H1 (cell line): ENCODE data around the gene WSCD1. TPM values are rescaled to one million over a fixed set of nuclear protein-coding genes. Genes with fewer than 3 reads are reported as not detected.

Experiments
- CTCF ChIA-PET: fragments of 300-600 bp; sonication (Branson Sonifier 250); formaldehyde crosslinking; loops from one replicate; lab custom pipeline; 2021; ENCODE audit not compliant: partially characterized antibody; lab: Charles Lee
- POLR2A ChIA-PET: fragments of 300-600 bp; sonication (Branson Sonifier 250); formaldehyde crosslinking; loops from one replicate; lab custom pipeline; 2021; ENCODE audit warnings: inconsistent platforms; ENCODE audit not compliant: partially characterized antibody; lab: Charles Lee
- DNase-seq, 2 experiments: peaks; one replicate each; pipeline versions ENCODE4 v3.0.0 to v3.0.0-alpha.2; 2010 to 2022; ENCODE audit warnings: low spot score in 2 of 2, low read depth in 1 of 2, mixed read lengths in 1 of 2
- FAIRE-seq: peaks from 2 replicates; lab custom pipeline; 2011; peaks lifted over from hg19 to GRCh38; lab: Jason Lieb, UNC
- H2AFZ ChIP-seq: 2 replicates; pipeline ENCODE4 v1.8.1; 2012; ENCODE audit warnings: low read length, inconsistent platforms
- H2AK5ac ChIP-seq: 2 replicates; pipeline ENCODE4 v1.6.1; 2013; ENCODE audit warnings: low read depth, low read length
- H2BK120ac ChIP-seq: replicated peaks from 2 replicates; pipeline ENCODE3; 2013; ENCODE audit warnings: low read depth, low read length, inconsistent platforms
- H2BK12ac ChIP-seq: 2 replicates; pipeline ENCODE4 v1.6.1; 2013; ENCODE audit warnings: low read depth, low read length
- H2BK15ac ChIP-seq: 2 replicates; pipeline ENCODE4 v1.6.1; 2013; ENCODE audit warnings: low read length
- H2BK20ac ChIP-seq: 2 replicates; pipeline ENCODE4 v1.6.1; 2013; ENCODE audit warnings: low read length
- H2BK5ac ChIP-seq: 2 replicates; pipeline ENCODE4 v1.6.1; 2013; ENCODE audit warnings: low read depth, low read length
- H3K14ac ChIP-seq: 2 replicates; pipeline ENCODE4 v1.6.1; 2013; ENCODE audit warnings: inconsistent platforms; ENCODE audit not compliant: insufficient read length
- H3K18ac ChIP-seq: 2 replicates; pipeline ENCODE4 v1.6.1; 2013; ENCODE audit warnings: low read length; ENCODE audit errors: extremely low read depth
- H3K23ac ChIP-seq: 2 replicates; pipeline ENCODE4 v1.6.1; 2013; ENCODE audit warnings: inconsistent platforms; ENCODE audit not compliant: insufficient read length
- H3K23me2 ChIP-seq: 2 replicates; pipeline ENCODE4 v1.6.1; 2013; ENCODE audit warnings: low read depth, low read length
- H3K27ac ChIP-seq: 2 replicates; pipeline ENCODE4 v1.6.1; 2011; ENCODE audit warnings: low read depth, low read length, inconsistent platforms
- H3K27me3 ChIP-seq, 4 experiments: replicated peaks in 1 of 4; 1 replicate in 1 of 4; 2 replicates in 3 of 4; pipeline versions ENCODE4 v1.6.1 to v1.8.1; 2011 to 2013; ENCODE audit warnings: low read length in 3 of 4, mild to moderate bottlenecking in 3 of 4, inconsistent platforms in 2 of 4, mixed read lengths in 2 of 4, moderate library complexity in 1 of 4; ENCODE audit not compliant: control insufficient read depth in 3 of 4, insufficient read depth in 3 of 4; ENCODE audit errors: extremely low read depth in 1 of 4
- H3K36me3 ChIP-seq, 4 experiments: 2 replicates each; pipeline versions ENCODE4 v1.6.1 to v1.8.1; 2011 to 2013; ENCODE audit warnings: mild to moderate bottlenecking in 4 of 4, low read length in 3 of 4, moderate library complexity in 2 of 4, control low read depth in 1 of 4, inconsistent platforms in 1 of 4; ENCODE audit not compliant: insufficient read depth in 4 of 4, control insufficient read depth in 2 of 4
- H3K4ac ChIP-seq: replicated peaks from 2 replicates; pipeline ENCODE3; 2013; ENCODE audit warnings: low read length, low read depth, mixed read lengths, inconsistent platforms; ENCODE audit not compliant: insufficient read length
- H3K4me1 ChIP-seq, 4 experiments: replicated peaks in 1 of 4; 1 replicate in 1 of 4; 2 replicates in 3 of 4; pipeline versions ENCODE4 v1.6.1 to v1.8.1; 2011 to 2013; ENCODE audit warnings: low read length in 3 of 4, inconsistent platforms in 2 of 4, mixed read lengths in 1 of 4; ENCODE audit not compliant: insufficient read depth in 4 of 4, control insufficient read depth in 3 of 4
- H3K4me2 ChIP-seq, 2 experiments: 2 replicates each; pipeline versions ENCODE4 v1.6.1 to v1.8.1; 2011 to 2013; ENCODE audit warnings: low read depth in 2 of 2, low read length in 2 of 2, control low read depth in 1 of 2, inconsistent platforms in 1 of 2, mild to moderate bottlenecking in 1 of 2; ENCODE audit not compliant: insufficient read depth in 1 of 2
- H3K4me3 ChIP-seq, 4 experiments: fragments of 200-600, 300-600 bp in 1 of 4; sonication (generic), shearing (Covaris generic), sonication (Bioruptor Twin) in 1 of 4; 2 replicates each; pipeline versions ENCODE4 v1.5.1 to v1.8.1; 2011 to 2016; ENCODE audit warnings: low read length in 4 of 4, low read depth in 3 of 4, control low read depth in 2 of 4, inconsistent platforms in 2 of 4, mild to moderate bottlenecking in 2 of 4, mixed read lengths in 1 of 4, moderate library complexity in 1 of 4; ENCODE audit not compliant: insufficient read depth in 2 of 4; ENCODE audit errors: extremely low read depth in 1 of 4
- H3K56ac ChIP-seq: replicated peaks from 2 replicates; pipeline ENCODE3; 2013; ENCODE audit warnings: low read depth, mild to moderate bottlenecking, mixed read lengths, low read length, inconsistent platforms; ENCODE audit not compliant: insufficient read length
- H3K79me1 ChIP-seq: 2 replicates; pipeline ENCODE4 v1.6.1; 2013; ENCODE audit warnings: low read depth, low read length, control low read depth
- H3K79me2 ChIP-seq, 2 experiments: 2 replicates each; pipeline versions ENCODE4 v1.6.1 to v1.8.1; 2012 to 2013; ENCODE audit warnings: low read length in 2 of 2, mild to moderate bottlenecking in 2 of 2, inconsistent platforms in 1 of 2; ENCODE audit not compliant: insufficient read depth in 2 of 2, control insufficient read depth in 1 of 2
- H3K9ac ChIP-seq, 4 experiments: replicated peaks in 1 of 4; 1 replicate in 1 of 4; 2 replicates in 3 of 4; pipeline versions ENCODE4 v1.6.1 to v1.8.1; 2011 to 2013; ENCODE audit warnings: low read depth in 3 of 4, low read length in 3 of 4, control low read depth in 2 of 4, mild to moderate bottlenecking in 2 of 4, moderate library complexity in 2 of 4, inconsistent platforms in 1 of 4; ENCODE audit errors: extremely low read depth in 1 of 4
- H3K9me3 ChIP-seq, 2 experiments: 2 replicates each; pipeline versions ENCODE4 v1.6.1 to v1.8.1; 2012 to 2013; ENCODE audit warnings: mild to moderate bottlenecking in 2 of 2, moderate library complexity in 2 of 2, control low read depth in 1 of 2, inconsistent platforms in 1 of 2, low read depth in 1 of 2, low read length in 1 of 2, mixed read lengths in 1 of 2; ENCODE audit not compliant: insufficient read depth in 2 of 2
- H4K20me1 ChIP-seq, 2 experiments: replicated peaks in 1 of 2; 2 replicates each; pipeline versions ENCODE3 to v1.8.1; 2011 to 2013; ENCODE audit warnings: inconsistent platforms in 2 of 2, low read length in 2 of 2, mild to moderate bottlenecking in 1 of 2; ENCODE audit not compliant: insufficient read depth in 2 of 2, control insufficient read depth in 1 of 2
- H4K5ac ChIP-seq: 2 replicates; pipeline ENCODE4 v1.6.1; 2013; ENCODE audit warnings: low read length, low read depth, mixed read lengths, inconsistent platforms; ENCODE audit not compliant: insufficient read length
- H4K8ac ChIP-seq: 2 replicates; pipeline ENCODE4 v1.8.0; 2013; ENCODE audit warnings: mild to moderate bottlenecking, moderate library complexity, low read length, inconsistent platforms; ENCODE audit not compliant: insufficient read depth; ENCODE audit errors: extremely low read depth
- H4K91ac ChIP-seq: replicated peaks from 2 replicates; pipeline ENCODE3; 2013; ENCODE audit warnings: low read length, mixed read lengths, inconsistent platforms; ENCODE audit not compliant: insufficient read length
- ASH2L ChIP-seq: fragments of 200-600, 300-600 bp; sonication (generic); IDR thresholded peaks from one replicate; pipeline ENCODE4 v1.7.1; 2017; ENCODE audit warnings: low read length
- BCL11A ChIP-seq, 2 experiments: IDR thresholded peaks; one replicate each; pipeline ENCODE4 v1.6.1; 2011; ENCODE audit warnings: low read depth in 2 of 2, low read length in 2 of 2, mild to moderate bottlenecking in 2 of 2
- BRCA1 ChIP-seq: IDR thresholded peaks from 2 replicates; pipeline ENCODE4 v1.6.1; 2012; ENCODE audit warnings: low read depth, low read length, improper control_type of control experiment
- CBX5 ChIP-seq: fragments of 300-800, 300-1000 bp; sonication (generic); IDR thresholded peaks from 2 replicates; pipeline ENCODE4 v1.7.1; 2016; ENCODE audit warnings: antibody characterized with exemption, low read length, low read depth
- CEBPB ChIP-seq: IDR thresholded peaks from 2 replicates; pipeline ENCODE4 v1.6.1; 2012; ENCODE audit warnings: low read depth, low read length
- CHD1 ChIP-seq: IDR thresholded peaks from 2 replicates; pipeline ENCODE4 v1.6.1; 2012; ENCODE audit warnings: low read depth, low read length, improper control_type of control experiment
- CHD2 ChIP-seq: IDR thresholded peaks from 2 replicates; pipeline ENCODE4 v1.6.1; 2012; ENCODE audit warnings: low read length, improper control_type of control experiment
- EZH2 ChIP-seq: fragments of 200-600 bp; sonication (generic); IDR thresholded peaks from 2 replicates; pipeline ENCODE4 v1.7.1; 2012; ENCODE audit warnings: low read depth, mild to moderate bottlenecking, moderate library complexity, low read length, inconsistent platforms; ENCODE audit not compliant: severe bottlenecking
- GTF2F1 ChIP-seq: IDR thresholded peaks from 2 replicates; pipeline ENCODE4 v1.6.1; 2012; ENCODE audit warnings: low read depth, low read length, improper control_type of control experiment, borderline replicate concordance
- KDM4A ChIP-seq: IDR thresholded peaks from one replicate; pipeline ENCODE4 v1.7.1; 2012; ENCODE audit warnings: low read depth, mild to moderate bottlenecking, moderate library complexity, low read length, inconsistent platforms; ENCODE audit not compliant: severe bottlenecking
- NRF1 ChIP-seq: IDR thresholded peaks from 2 replicates; pipeline ENCODE4 v1.6.1; 2011; ENCODE audit warnings: mild to moderate bottlenecking, low read depth, low read length, improper control_type of control experiment
- POLR2A ChIP-seq, 2 experiments: IDR thresholded peaks; 1 replicate in 1 of 2; 2 replicates in 1 of 2; pipeline ENCODE4 v1.6.1; 2011; ENCODE audit warnings: low read depth in 2 of 2, low read length in 2 of 2, mild to moderate bottlenecking in 2 of 2; ENCODE audit errors: control extremely low read depth in 1 of 2
- POU5F1 ChIP-seq: IDR thresholded peaks from 2 replicates; pipeline ENCODE4 v1.6.1; 2011; ENCODE audit warnings: low read depth, mild to moderate bottlenecking, low read length, moderate library complexity
- RBBP5 ChIP-seq: IDR thresholded peaks from 2 replicates; pipeline ENCODE4 v1.7.1; 2012; ENCODE audit warnings: low read depth, mild to moderate bottlenecking, inconsistent platforms, low read length, moderate library complexity, borderline replicate concordance
- RXRA ChIP-seq: IDR thresholded peaks from 2 replicates; pipeline ENCODE4 v1.6.1; 2011; ENCODE audit warnings: low read depth, mild to moderate bottlenecking, low read length, moderate library complexity; ENCODE audit not compliant: insufficient read depth
- SP4 ChIP-seq: IDR thresholded peaks from 2 replicates; pipeline ENCODE4 v1.6.1; 2012; ENCODE audit warnings: low read length, inconsistent platforms
- TAF7 ChIP-seq: optimal IDR thresholded peaks from 2 replicates; pipeline ENCODE3; 2011; ENCODE audit warnings: low read depth, mild to moderate bottlenecking, inconsistent platforms, low read length, moderate library complexity, borderline replicate concordance
- WGBS, 2 experiments: shearing (Covaris generic) in 1 of 2; methylation state at CpG; one replicate each; pipeline versions ENCODE4 v1.1.6 to v1.1.7; 2013 to 2015; ENCODE audit warnings: low lambda C conversion rate in 2 of 2, mixed read lengths in 2 of 2, inconsistent platforms in 1 of 2, low coverage in 1 of 2, missing lambda C conversion rate in 1 of 2; ENCODE audit not compliant: insufficient replicate concordance in 2 of 2, insufficient coverage in 1 of 2, insufficient read length in 1 of 2; ENCODE audit errors: extremely low coverage in 1 of 2, missing lambda C conversion rate in 1 of 2; 5-methylcytosine and 5-hydroxymethylcytosine counted together
- polyA plus RNA-seq, 7 experiments: library from polyadenylated mRNA; depleted of rRNA in 3 of 7; stranded (reverse) in 5 of 7; unstranded in 2 of 7; fragments of >200 nt in 5 of 7; fragments of 200-250 nt in 2 of 7; gene quantifications; 1 replicate in 5 of 7; 2 replicates in 1 of 7; 4 replicates in 1 of 7; pipeline versions ENCODE4 v1.2.1 to v1.2.3, GENCODE V29; 2011 to 2013; ENCODE audit warnings: missing spikeins in 2 of 7, mixed read lengths in 2 of 7
- total RNA-seq: library from RNA; stranded (reverse); fragmentation: NEBNext Ultra II Directional; extraction: Animal tissue kit (Norgen Biotek cat#: 25700); gene quantifications from 2 replicates; pipeline ENCODE4 v1.2.1, GENCODE V29; 2021

The WSCD1 gene
- total and polyA plus RNA-seq, 2 of the 8 experiments (the other 6 are each of a cell fraction or from before 2014, with no cell fraction given), result 21.9 to 39.0 TPM

- Histone ChIP-seq H3K79me2 (no peaks in the 10 kb centered on the region), H4K20me1 (no peaks in the 10 kb centered on the region), H3K4me1 (peaks cover 0 to 25% (median 15%) of the 10 kb centered on the region in 4 experiments; a peak in 6 of 7 replicates), H3K36me3 (no peaks in the 10 kb centered on the region), H2BK15ac (no peak overlapping the region), H4K8ac (no peak overlapping the region), H2AFZ (no peak overlapping the region), H3K23ac (no peak overlapping the region), H2BK120ac (no peak overlapping the region), H3K4me3 (no peak overlapping the region), H3K56ac (no peak overlapping the region), H3K9ac (no peak overlapping the region), H2BK20ac (no peak overlapping the region), H4K5ac (no peak overlapping the region), H3K27me3 (no peaks in the 10 kb centered on the region), H3K4me2 (no peak overlapping the region), H3K79me1 (no peaks in the 10 kb centered on the region), H3K14ac (no peak overlapping the region), H2BK12ac (no peak overlapping the region), H3K27ac (no peak overlapping the region), H3K4ac (no peak overlapping the region), H2BK5ac (no peak overlapping the region), H3K9me3 (peaks cover 2% of the 10 kb centered on the region in 2 experiments; a peak in 2 of 4 replicates), H3K18ac (no peak overlapping the region), H2AK5ac (no peak overlapping the region), H4K91ac (peak overlapping the region; percentile 8), H3K23me2 (peaks cover 2% of the 10 kb centered on the region; the same call in 1 of the 2 replicates)
- ChIA-PET CTCF (no interaction called here), POLR2A (no interaction called here)
- DNase-seq (no peak), FAIRE-seq (no peak)
- WGBS, 2 experiments, result 93% methylated on average over 6 of the region's 6 CpGs; no CpG with 5 or more reads in 1 of the 2 experiments
- TF ChIP-seq EZH2, result no peak
- no peak for TF ChIP-seq POU5F1
- no peak for TF ChIP-seq BCL11A (IDR thresholded peaks at IDR 0.05; ENCODE audit: low read depth in 2 of 2, low read length in 2 of 2)
- no peak for TF ChIP-seq POLR2A (IDR thresholded peaks at IDR 0.05; ENCODE audit: control extremely low read depth in 1 of 2, low read depth in 2 of 2, low read length in 2 of 2)
- no peak for TF ChIP-seq KDM4A
- no peak for TF ChIP-seq GTF2F1
- no peak for TF ChIP-seq NRF1
- TF ChIP-seq CHD1, result no peak
- TF ChIP-seq RXRA, result no peak
- TF ChIP-seq BRCA1, result no peak
- TF ChIP-seq CEBPB, result no peak
- no peak for TF ChIP-seq SP4
- no peak for TF ChIP-seq ASH2L
- no peak for TF ChIP-seq TAF7
- TF ChIP-seq CBX5, result no peak
- no peak for TF ChIP-seq RBBP5
- no peak for TF ChIP-seq CHD2
Observed at GRCh38 chr17:6142701-6143100, 72.5 kb downstream of the WSCD1 start.
